Gastrocnemius medialis (tissue), 4 donors: ENCODE data around the gene RPAP3.

Experiments
- CTCF ChIP-seq, 5 experiments: fragments of 450-650 bp in 3 of 5; fragments of 200-600 bp in 2 of 5; sonication (generic) in 2 of 5; IDR thresholded peaks in 4 of 5; conservative IDR thresholded peaks in 1 of 5; 1 replicate in 4 of 5; 2 replicates in 1 of 5; pipeline ENCODE4 v1.5.1; 2016 to 2019; ENCODE audit warnings: antibody characterized with exemption in 5 of 5, mild to moderate bottlenecking in 3 of 5, moderate library complexity in 3 of 5
- POLR2A ChIP-seq, 2 donors: fragments of 450-650 bp; IDR thresholded peaks; one replicate each; pipeline ENCODE4 v1.6.1; 2017; ENCODE audit warnings: antibody characterized with exemption in 2 of 2, mild to moderate bottlenecking in 2 of 2, moderate library complexity in 2 of 2

- no peak for TF ChIP-seq CTCF (IDR thresholded peaks at IDR 0.05 in 4 of 5, conservative IDR thresholded peaks at IDR 0.05 in 1 of 5)
- TF ChIP-seq POLR2A (IDR thresholded peaks at IDR 0.05): no peak
Observed at GRCh38 chr12:47751561-47751960, 45.7 kb upstream of the RPAP3 start.
